ENCODE data around the gene DCTPP1. TPM values are rescaled to one million over a fixed set of nuclear protein-coding genes. Genes with fewer than 3 reads are reported as not detected.

The DCTPP1 gene
- total and polyA plus RNA-seq, 2 of the 13 experiments (the other 11 are each of a cell fraction or from before 2014, with no cell fraction given), result 54.8 to 74.4 TPM

DNA sequence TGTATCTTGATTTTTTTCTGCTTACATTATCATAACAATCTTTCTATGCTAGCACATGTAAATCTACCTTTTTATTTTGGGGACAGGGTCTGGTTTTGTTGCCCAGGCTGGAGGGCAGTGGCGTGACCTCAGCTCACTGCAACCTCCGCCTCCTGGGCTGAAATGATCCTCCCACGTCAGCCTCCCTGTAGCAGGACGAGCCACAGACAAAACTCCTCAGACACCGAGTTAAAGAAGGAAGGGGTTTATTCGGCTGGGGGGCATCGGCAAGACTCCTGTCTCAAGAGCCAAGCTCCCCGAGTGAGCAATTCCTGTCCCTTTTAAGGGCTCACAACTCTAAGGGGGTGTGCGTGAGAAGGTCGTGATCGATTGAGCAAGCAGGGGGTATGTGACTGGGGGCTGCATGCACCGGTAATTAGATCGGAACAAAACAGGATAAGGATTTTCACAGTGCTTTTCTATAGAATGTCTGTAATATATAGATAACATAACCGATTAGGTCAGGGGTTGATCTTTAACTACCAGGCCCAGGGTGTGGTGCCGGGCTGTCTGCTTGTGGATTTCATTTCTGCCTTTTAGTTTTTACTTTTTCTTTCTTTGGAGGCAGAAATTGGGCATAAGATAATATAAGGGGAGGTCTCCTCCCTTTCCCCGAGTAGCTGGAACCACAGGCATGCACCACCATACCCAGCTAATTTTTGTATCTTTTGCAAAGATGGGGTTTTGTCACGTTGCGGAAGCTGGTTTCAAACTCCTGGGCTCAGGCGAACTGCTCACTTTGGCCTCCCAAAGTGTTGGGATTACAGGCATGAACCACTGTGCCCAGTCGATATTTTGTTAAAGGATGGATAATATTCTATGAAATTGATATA, 23.1 kb upstream of the DCTPP1 start (continued):
- TF ChIP-seq, protein P1, sequence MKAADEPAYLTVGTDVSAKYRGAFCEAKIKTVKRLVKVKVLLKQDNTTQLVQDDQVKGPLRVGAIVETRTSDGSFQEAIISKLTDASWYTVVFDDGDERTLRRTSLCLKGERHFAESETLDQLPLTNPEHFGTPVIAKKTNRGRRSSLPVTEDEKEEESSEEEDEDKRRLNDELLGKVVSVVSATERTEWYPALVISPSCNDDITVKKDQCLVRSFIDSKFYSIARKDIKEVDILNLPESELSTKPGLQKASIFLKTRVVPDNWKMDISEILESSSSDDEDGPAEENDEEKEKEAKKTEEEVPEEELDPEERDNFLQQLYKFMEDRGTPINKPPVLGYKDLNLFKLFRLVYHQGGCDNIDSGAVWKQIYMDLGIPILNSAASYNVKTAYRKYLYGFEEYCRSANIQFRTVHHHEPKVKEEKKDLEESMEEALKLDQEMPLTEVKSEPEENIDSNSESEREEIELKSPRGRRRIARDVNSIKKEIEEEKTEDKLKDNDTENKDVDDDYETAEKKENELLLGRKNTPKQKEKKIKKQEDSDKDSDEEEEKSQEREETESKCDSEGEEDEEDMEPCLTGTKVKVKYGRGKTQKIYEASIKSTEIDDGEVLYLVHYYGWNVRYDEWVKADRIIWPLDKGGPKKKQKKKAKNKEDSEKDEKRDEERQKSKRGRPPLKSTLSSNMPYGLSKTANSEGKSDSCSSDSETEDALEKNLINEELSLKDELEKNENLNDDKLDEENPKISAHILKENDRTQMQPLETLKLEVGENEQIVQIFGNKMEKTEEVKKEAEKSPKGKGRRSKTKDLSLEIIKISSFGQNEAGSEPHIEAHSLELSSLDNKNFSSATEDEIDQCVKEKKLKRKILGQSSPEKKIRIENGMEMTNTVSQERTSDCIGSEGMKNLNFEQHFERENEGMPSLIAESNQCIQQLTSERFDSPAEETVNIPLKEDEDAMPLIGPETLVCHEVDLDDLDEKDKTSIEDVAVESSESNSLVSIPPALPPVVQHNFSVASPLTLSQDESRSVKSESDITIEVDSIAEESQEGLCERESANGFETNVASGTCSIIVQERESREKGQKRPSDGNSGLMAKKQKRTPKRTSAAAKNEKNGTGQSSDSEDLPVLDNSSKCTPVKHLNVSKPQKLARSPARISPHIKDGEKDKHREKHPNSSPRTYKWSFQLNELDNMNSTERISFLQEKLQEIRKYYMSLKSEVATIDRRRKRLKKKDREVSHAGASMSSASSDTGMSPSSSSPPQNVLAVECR (CRISPR knock-in tag; IDR thresholded peaks at IDR 0.05; ENCODE audit: borderline replicate concordance), result peak; percentile 18; the same call in 1 of the 2 replicates
- TF ChIP-seq ZNF749 (CRISPR knock-in tag; IDR thresholded peaks at IDR 0.05; ENCODE audit: borderline replicate concordance), result 0 out of 2 replicates have a peak, but pooled peaks have one; percentile 31
- TF ChIP-seq ZMYM3 (CRISPR knock-in tag; IDR thresholded peaks at IDR 0.05), result peak; percentile 87
- 0 out of 2 replicates have a peak, but pooled peaks have one; percentile 33 for TF ChIP-seq ZNF547 (CRISPR knock-in tag; IDR thresholded peaks at IDR 0.05)
- TF ChIP-seq ZNF292 (CRISPR knock-in tag; IDR thresholded peaks at IDR 0.05; ENCODE audit: borderline replicate concordance, low read depth), result peak; percentile 39; the same call in 1 of the 2 replicates
- peak; percentile 31; the same call in 1 of the 2 replicates for TF ChIP-seq ZNF362 (CRISPR knock-in tag; IDR thresholded peaks at IDR 0.05; ENCODE audit: borderline replicate concordance)
- TF ChIP-seq, protein P2, sequence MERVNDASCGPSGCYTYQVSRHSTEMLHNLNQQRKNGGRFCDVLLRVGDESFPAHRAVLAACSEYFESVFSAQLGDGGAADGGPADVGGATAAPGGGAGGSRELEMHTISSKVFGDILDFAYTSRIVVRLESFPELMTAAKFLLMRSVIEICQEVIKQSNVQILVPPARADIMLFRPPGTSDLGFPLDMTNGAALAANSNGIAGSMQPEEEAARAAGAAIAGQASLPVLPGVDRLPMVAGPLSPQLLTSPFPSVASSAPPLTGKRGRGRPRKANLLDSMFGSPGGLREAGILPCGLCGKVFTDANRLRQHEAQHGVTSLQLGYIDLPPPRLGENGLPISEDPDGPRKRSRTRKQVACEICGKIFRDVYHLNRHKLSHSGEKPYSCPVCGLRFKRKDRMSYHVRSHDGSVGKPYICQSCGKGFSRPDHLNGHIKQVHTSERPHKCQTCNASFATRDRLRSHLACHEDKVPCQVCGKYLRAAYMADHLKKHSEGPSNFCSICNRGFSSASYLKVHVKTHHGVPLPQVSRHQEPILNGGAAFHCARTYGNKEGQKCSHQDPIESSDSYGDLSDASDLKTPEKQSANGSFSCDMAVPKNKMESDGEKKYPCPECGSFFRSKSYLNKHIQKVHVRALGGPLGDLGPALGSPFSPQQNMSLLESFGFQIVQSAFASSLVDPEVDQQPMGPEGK (CRISPR knock-in tag; IDR thresholded peaks at IDR 0.05), result peak; percentile 53
- 0 out of 2 replicates have a peak, but pooled peaks have one; percentile 25 for TF ChIP-seq FOXP4 (CRISPR knock-in tag; IDR thresholded peaks at IDR 0.05)
- 0 out of 2 replicates have a peak, but pooled peaks have one; percentile 28 for TF ChIP-seq ZNF501 (CRISPR knock-in tag; IDR thresholded peaks at IDR 0.05)
- TF ChIP-seq, protein P3, sequence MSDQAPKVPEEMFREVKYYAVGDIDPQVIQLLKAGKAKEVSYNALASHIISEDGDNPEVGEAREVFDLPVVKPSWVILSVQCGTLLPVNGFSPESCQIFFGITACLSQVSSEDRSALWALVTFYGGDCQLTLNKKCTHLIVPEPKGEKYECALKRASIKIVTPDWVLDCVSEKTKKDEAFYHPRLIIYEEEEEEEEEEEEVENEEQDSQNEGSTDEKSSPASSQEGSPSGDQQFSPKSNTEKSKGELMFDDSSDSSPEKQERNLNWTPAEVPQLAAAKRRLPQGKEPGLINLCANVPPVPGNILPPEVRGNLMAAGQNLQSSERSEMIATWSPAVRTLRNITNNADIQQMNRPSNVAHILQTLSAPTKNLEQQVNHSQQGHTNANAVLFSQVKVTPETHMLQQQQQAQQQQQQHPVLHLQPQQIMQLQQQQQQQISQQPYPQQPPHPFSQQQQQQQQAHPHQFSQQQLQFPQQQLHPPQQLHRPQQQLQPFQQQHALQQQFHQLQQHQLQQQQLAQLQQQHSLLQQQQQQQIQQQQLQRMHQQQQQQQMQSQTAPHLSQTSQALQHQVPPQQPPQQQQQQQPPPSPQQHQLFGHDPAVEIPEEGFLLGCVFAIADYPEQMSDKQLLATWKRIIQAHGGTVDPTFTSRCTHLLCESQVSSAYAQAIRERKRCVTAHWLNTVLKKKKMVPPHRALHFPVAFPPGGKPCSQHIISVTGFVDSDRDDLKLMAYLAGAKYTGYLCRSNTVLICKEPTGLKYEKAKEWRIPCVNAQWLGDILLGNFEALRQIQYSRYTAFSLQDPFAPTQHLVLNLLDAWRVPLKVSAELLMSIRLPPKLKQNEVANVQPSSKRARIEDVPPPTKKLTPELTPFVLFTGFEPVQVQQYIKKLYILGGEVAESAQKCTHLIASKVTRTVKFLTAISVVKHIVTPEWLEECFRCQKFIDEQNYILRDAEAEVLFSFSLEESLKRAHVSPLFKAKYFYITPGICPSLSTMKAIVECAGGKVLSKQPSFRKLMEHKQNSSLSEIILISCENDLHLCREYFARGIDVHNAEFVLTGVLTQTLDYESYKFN (CRISPR knock-in tag; conservative IDR thresholded peaks at IDR 0.05), result peak; percentile 62

All from HepG2 (cell line).